ENCODE measurements around the gene PTGES. TPM values are rescaled to one million over a fixed set of nuclear protein-coding genes. Genes with fewer than 3 reads are reported as not detected.

PTGES gene
- total RNA-seq, 1 donor from 2014 or later, result 4.8 TPM

GRCh38 chr9:129703667-129704355 lies 49.0 kb downstream of the PTGES start:
- DNase-seq (ENCODE audit: missing footprints) (peak; percentile 55), ATAC-seq (no peak)
- intact Hi-C loops (cut with DNase I), result no loop called here

- DNase-seq (ENCODE audit: missing footprints) (peak; percentile 52), ATAC-seq (no peak)
- intact Hi-C loops (cut with DNase I), result no loop called here
Measured at GRCh38 chr9:129702589-129703520, 50.0 kb downstream of the PTGES start.

- ATAC-seq (no peak), DNase-seq (ENCODE audit: missing footprints) (no peak)
- intact Hi-C loops (cut with DNase I), result no loop called here
Measured at GRCh38 chr9:129701549-129701948, 51.3 kb downstream of the PTGES start.

- ATAC-seq (no peak), DNase-seq (ENCODE audit: missing footprints) (no peak)
- intact Hi-C loops (cut with DNase I), result no loop called here
Measured at GRCh38 chr9:129701054-129701453, 51.8 kb downstream of the PTGES start.

- intact Hi-C loops (cut with DNase I), result no loop called here
- DNase-seq (ENCODE audit: missing footprints) (peak; percentile 71), ATAC-seq (peak; percentile 58)
Measured at GRCh38 chr9:129698254-129698757, 54.5 kb downstream of the PTGES start.

- DNase-seq (ENCODE audit: missing footprints) (peak; percentile 65), ATAC-seq (no peak)
- intact Hi-C loops (cut with DNase I), result no loop called here
Measured at GRCh38 chr9:129697656-129698253, 55.1 kb downstream of the PTGES start.

- peak; percentile 75 for DNase-seq (ENCODE audit: missing footprints)
- intact Hi-C loops (cut with DNase I), result no loop called here
Measured at GRCh38 chr9:129696944-129697655, 55.7 kb downstream of the PTGES start.

GRCh38 chr9:129695870-129696269 lies 57.0 kb downstream of the PTGES start:
- DNase-seq (ENCODE audit: missing footprints), result no peak
- intact Hi-C loops (cut with DNase I), result no loop called here
- no peak for ATAC-seq

More at GRCh38 chr9:129696944-129697655, 55.7 kb downstream of the PTGES start:
- ATAC-seq, result peak; percentile 64

GRCh38 chr9:129694243-129694646 lies 58.6 kb downstream of the PTGES start:
- DNase-seq (ENCODE audit: missing footprints), result peak; percentile 37

GRCh38 chr9:129693741-129694140 lies 59.1 kb downstream of the PTGES start:
- no peak for DNase-seq (ENCODE audit: missing footprints)
- ATAC-seq, result no peak
- intact Hi-C loops (cut with DNase I), result no loop called here

More at GRCh38 chr9:129694243-129694646, 58.6 kb downstream of the PTGES start:
- ATAC-seq, result no peak
- intact Hi-C loops (cut with DNase I), result no loop called here

- ATAC-seq, result no peak
- no peak for DNase-seq (ENCODE audit: missing footprints)
- intact Hi-C loops (cut with DNase I), result no loop called here
Measured at GRCh38 chr9:129692534-129692933, 60.3 kb downstream of the PTGES start.

Other genes starting within 250 kb of the PTGES start
- gene C9orf50, start 131.9 kb downstream of the PTGES start, total RNA-seq, result not detected
- gene NTMT1, start 126.9 kb downstream of the PTGES start, total RNA-seq, result 72.1 TPM
- gene ASB6, start 110.9 kb downstream of the PTGES start, total RNA-seq, result 9.3 TPM
- gene PRRX2, start 87.4 kb downstream of the PTGES start, total RNA-seq, result 0.54 TPM
- gene TOR1B, start 50.1 kb upstream of the PTGES start, total RNA-seq, result 10.5 TPM
- 12.2 TPM for gene TOR1A, start 71.1 kb upstream of the PTGES start, total RNA-seq
- gene C9orf78, start 82.2 kb upstream of the PTGES start, total RNA-seq, result 32.0 TPM
- 14.0 TPM for gene USP20, start 82.4 kb upstream of the PTGES start, total RNA-seq

Measured in Right ventricle myocardium inferior (tissue), 1 donor.